ENCODE data around the gene PLA2G15.

PLA2G15 gene

DNA sequence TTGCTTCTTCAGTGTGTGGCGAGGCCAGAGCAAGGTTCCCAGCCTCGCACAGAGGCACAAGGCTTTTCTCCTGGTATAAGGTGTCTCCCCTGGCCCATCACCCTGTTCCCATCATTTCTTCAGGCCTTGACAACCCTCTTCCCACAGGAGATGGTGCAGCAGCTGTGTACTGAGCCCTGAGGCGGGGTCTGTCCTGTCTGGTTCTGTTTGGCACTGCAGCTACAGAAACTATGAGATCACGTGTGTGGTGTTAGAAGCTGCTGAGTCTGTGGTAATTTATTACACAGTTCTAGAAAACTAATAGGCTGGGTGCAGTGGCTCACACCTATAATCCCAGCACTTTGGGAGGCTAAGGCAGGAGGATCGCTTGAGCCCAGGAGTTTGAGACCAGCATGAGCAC is 7.2 kb downstream of the PLA2G15 start:
- peak; percentile 62 for DNase-seq (ENCODE audit: low spot score)

DNA sequence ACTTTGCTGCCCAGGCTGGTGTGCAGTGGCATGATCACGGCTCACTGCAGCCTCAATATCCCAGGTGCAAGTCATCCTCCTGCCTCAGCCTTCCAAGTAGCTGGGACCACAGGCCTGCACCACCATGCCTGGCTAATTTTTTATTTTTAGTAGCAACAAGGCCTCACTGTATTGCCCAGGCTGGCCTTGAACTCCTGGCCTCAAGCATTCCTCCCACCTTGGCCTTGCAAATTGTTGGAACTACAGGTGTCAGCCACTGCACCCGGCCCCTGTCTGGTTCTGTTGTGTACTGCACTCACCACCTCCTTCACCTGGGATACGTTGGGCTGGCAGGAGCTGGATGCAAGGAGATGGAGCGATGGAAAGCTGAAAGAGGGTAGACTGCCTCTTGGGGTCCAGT is 8.5 kb downstream of the PLA2G15 start:
- DNase-seq (ENCODE audit: low spot score) = no peak

DNA sequence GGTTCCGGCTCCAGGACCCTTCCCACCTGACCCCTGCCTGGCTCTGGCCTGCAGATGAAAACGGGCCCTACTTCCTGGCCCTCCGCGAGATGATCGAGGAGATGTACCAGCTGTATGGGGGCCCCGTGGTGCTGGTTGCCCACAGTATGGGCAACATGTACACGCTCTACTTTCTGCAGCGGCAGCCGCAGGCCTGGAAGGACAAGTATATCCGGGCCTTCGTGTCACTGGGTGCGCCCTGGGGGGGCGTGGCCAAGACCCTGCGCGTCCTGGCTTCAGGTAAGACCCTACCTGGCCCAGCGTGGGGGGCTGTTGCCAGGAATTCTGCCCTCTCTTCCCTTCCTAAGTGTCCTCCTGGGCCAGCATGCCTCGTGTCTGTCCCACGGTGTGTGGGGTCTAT is 10.5 kb downstream of the PLA2G15 start:
- DNase-seq (ENCODE audit: low spot score) = no peak

- DNase-seq (ENCODE audit: low spot score) = peak; percentile 96
Measured at GRCh38 chr16:68257251-68257905, 12.2 kb downstream of the PLA2G15 start.

- peak; percentile 63 for DNase-seq (ENCODE audit: low spot score)
Measured at GRCh38 chr16:68257906-68258800, 13.0 kb downstream of the PLA2G15 start.

DNA sequence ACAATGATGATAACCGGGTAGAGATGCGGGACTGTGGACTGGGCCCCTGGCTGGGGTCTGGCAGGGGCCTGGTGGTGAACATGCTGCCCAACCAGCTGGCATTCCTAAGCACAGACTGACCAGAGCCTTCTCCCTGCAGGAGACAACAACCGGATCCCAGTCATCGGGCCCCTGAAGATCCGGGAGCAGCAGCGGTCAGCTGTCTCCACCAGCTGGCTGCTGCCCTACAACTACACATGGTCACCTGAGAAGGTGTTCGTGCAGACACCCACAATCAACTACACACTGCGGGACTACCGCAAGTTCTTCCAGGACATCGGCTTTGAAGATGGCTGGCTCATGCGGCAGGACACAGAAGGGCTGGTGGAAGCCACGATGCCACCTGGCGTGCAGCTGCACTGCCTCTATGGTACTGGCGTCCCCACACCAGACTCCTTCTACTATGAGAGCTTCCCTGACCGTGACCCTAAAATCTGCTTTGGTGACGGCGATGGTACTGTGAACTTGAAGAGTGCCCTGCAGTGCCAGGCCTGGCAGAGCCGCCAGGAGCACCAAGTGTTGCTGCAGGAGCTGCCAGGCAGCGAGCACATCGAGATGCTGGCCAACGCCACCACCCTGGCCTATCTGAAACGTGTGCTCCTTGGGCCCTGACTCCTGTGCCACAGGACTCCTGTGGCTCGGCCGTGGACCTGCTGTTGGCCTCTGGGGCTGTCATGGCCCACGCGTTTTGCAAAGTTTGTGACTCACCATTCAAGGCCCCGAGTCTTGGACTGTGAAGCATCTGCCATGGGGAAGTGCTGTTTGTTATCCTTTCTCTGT is 14.0 kb downstream of the PLA2G15 start:
- no peak for DNase-seq (ENCODE audit: low spot score)

- no peak for DNase-seq (ENCODE audit: low spot score)
Measured at GRCh38 chr16:68263559-68264127, 18.5 kb downstream of the PLA2G15 start.

GRCh38 chr16:68264128-68265077 is 19.2 kb downstream of the PLA2G15 start, which contains the start of gene SLC7A6:
Gene SLC7A6, plus strand, starts transcription at chr16:68264526. Its CDS starts 10,201 bp downstream, at chr16:68274727.
- peak; percentile 91 for DNase-seq (ENCODE audit: low spot score)

DNA sequence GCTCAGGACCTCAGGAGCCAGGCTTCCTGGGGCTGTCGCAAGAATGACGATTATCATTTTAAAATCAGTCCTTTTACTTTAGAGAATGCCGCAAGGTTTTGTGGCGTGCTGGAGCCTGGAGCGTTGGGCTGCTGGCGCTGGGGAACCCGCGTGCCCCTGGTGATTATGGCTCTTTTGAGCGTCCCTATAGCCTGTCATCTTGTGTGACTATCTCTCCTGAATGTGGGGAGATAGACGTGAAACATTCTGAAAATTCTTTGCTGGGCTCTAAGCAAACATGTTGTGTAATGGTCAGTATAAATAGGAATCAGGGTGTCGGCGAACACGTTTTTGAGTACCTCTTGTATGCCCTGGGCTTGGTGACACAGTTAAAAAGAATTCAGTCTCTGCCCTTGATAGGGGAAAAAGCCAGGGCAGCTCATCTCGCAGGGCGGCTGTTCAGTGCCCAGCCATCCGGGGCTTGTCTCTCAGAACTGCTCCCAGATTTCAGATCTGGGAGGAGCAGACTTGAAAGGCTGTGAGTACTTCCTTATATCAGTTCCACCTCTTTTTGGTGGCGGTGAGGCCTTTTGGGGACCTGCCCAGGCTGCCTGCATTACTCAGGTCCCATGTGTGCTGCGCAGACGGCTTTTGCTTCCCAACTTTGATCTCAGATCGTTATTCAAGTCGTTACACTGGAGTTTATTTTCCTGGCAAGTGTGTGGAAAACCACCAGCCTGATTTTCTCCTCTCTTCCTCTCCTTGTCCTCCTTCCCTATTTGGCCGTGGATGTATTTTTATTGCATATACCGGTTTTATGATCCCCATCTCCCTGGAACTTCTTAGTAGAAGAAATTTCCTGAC is 20.1 kb downstream of the PLA2G15 start:
- peak; percentile 64 for DNase-seq (ENCODE audit: low spot score)

DNA sequence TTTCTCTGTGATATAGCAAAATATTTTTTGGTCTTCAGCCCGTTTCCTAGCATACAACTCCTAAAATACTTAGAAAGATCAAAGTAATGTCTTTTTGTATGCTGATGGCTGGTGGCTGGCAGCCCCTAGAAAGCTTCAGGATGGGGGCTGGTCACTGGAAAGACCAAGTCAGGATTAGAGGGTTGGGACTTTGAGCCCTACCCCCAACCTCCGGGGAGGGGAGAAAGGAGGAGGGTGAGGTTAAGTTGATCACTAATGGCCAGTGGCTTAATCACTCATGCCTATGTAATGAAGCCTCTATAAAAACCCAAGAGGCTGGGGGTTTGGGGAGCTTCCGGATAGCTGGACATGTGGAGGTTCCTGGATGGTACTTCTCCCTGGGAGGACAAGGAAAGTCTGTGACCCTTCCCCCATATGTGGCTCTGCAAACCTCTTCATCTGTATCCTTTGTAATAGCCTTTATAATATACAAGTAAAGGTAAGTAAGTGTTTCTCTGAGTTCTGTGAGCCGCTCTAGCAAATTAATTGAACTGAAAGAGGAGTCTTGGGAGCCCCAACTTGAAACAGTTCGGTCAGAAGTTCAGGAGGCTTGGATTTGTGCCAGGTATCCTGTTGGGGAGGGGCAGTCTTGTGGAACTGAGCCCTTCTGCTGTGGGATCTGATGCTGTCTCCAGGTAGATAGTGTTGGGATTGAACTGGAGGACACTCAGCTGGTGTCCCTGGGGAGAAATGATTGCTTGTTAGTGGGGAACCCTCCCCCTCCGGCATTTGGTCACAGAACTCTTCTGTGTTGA is 22.6 kb downstream of the PLA2G15 start:
- no peak for DNase-seq (ENCODE audit: low spot score)

GRCh38 chr16:68269793-68270192 is 24.6 kb downstream of the PLA2G15 start:
- no peak for DNase-seq (ENCODE audit: low spot score)

DNA sequence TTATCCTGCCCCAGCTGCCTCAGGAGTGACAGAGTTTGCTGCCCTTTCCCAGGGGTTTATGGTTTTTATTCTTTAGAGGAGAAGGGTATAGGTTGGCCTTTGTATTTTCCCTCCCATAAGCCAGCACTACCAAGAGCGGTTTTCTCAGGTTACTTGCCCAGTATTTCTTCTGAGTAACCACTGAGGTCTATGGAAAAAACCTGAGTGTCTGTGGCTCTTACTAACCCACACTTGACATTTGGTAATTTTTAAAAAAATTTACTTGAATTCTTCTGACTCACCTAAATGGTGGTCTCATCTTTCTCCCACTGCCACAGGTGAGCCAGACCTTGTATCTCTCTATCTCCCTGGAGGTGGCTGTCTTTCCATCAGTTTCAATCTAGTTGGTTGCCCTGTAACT is 25.2 kb downstream of the PLA2G15 start:
- DNase-seq (ENCODE audit: low spot score) = no peak

- no peak for DNase-seq (ENCODE audit: low spot score)
Measured at GRCh38 chr16:68272507-68273209, 27.5 kb downstream of the PLA2G15 start.

DNA sequence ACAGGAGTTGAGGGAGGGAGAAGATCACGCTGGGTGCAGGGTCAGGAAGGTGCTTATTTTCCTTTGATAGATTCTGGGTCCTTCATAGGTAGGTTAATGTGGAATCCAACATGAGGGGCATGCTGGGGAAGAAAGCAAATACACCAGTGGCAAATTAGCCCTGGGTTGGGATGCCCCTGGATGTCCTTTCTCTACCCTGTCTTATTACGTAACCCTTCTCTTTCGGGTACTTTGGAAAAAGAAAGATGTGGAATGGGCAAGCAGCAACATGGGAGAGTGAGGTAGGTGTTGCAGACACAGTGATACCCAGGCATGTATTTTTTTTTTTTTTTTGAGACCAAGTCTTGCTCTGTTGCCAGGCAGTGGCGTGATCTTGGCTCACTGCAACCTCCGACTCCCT is 28.3 kb downstream of the PLA2G15 start:
- no peak for DNase-seq (ENCODE audit: low spot score)

DNA sequence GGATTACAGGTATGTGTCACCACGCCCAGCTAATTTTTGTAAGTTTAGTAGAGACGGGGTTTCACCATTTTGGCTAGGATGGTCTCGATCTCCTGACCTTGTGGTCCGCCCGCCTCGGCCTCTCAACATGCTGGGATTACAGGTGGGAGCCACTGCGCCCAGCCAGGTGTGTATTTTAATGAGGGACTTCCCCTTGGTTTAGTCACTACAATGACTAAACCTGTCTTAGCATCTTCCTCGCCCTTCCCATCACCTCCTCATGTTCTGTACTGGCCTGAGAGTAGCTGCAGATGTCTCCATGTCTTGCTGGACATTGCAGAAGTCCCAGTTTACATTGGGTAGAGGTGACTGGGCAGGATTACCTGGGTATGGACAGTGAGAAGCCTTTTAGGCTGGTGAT is 28.7 kb downstream of the PLA2G15 start:
- no peak for DNase-seq (ENCODE audit: low spot score)

GRCh38 chr16:68274441-68274840 is 29.3 kb downstream of the PLA2G15 start:
- DNase-seq (ENCODE audit: low spot score) = no peak

DNA sequence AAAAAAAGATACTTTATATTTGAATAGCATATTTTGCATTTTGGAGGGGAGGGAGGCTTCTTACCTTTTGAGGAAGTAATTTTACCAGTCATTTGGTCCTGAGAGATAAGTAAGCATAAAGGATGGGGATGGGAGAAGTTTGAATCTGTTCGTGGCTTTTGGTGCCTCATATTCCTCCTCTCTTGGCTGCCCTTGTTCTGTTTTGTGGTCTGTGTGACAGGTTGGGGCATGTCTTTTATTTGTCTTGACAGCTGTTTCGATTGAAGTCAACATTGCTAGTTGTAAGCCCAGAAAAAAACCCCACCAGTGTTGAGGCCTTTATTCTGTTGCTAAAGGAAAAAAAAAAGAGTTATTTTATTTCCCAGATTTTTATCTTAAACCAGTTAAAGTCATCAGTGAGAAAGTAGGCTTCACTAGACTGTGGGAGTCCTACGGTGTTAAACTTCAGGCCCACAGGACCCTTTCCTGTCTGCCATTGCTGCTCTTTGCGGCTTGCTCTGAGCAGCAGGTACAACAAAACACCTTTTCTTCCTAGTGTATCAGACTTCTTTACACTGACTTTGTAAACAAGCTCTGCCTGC is 30.5 kb downstream of the PLA2G15 start:
- DNase-seq (ENCODE audit: low spot score) = peak; percentile 33

DNA sequence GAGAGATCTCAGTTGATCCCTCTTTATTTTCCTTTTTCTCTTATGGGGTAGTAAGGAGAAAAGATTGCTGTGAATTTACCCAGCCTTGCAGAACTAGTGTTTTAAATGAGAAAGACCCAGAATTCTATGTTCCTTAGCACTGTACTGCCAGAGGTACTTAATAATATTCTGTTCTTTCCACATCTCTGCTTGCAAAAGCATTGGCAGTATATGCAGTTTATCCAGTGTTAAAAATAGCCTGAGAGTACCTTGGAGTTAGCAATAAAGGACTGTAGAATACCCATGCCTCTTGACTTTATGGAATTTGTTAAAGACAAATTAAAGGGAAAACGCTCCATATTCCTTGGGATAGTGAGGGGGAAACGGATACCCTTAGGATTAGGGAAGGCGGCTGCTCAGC is 31.1 kb downstream of the PLA2G15 start:
- no peak for DNase-seq (ENCODE audit: low spot score)

Measured in NAMALWA (cell line).